ENCODE results near the gene GIMAP5.

DNA sequence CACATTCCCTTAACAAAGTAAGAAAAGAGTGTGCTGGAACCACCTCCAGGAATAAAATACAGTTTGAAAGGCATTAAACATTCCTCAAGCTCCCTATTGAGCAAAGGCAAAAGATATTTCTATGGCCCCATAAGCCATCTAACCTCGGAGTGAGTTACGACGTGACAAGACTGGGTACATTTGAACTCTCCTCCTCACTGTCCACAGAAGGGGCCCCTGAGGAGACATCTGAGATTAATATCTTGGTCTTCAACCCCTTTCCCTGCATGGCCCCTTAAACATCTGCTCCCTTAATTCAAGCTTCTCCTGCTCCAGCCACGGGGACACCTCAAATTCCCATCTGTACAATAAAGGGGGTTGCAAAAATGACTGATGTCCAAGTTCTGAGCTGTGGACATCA, 20.3 kb upstream of the GIMAP5 start:
- TF ChIP-seq, protein P1, sequence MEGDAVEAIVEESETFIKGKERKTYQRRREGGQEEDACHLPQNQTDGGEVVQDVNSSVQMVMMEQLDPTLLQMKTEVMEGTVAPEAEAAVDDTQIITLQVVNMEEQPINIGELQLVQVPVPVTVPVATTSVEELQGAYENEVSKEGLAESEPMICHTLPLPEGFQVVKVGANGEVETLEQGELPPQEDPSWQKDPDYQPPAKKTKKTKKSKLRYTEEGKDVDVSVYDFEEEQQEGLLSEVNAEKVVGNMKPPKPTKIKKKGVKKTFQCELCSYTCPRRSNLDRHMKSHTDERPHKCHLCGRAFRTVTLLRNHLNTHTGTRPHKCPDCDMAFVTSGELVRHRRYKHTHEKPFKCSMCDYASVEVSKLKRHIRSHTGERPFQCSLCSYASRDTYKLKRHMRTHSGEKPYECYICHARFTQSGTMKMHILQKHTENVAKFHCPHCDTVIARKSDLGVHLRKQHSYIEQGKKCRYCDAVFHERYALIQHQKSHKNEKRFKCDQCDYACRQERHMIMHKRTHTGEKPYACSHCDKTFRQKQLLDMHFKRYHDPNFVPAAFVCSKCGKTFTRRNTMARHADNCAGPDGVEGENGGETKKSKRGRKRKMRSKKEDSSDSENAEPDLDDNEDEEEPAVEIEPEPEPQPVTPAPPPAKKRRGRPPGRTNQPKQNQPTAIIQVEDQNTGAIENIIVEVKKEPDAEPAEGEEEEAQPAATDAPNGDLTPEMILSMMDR (optimal IDR thresholded peaks at IDR 0.05 in 1 of 3, IDR thresholded peaks at IDR 0.05 in 1 of 3, conservative IDR thresholded peaks at IDR 0.05 in 1 of 3; ENCODE audit: extremely low read depth in 1 of 3, insufficient read depth in 2 of 3, low read length in 3 of 3): no peak
- TF ChIP-seq EZH2 (IDR thresholded peaks at IDR 0.05; ENCODE audit: low read length): no peak
